HAP-1 (cell line): ENCODE results near the gene KDM1A.
"Not testable (repeated sequence)": the region's sequence is repeated elsewhere in the genome, so short reads cannot be mapped to it uniquely, and the experiment has no call there.

Experiments
- DNase-seq, 2 experiments: peaks; one replicate each; pipeline ENCODE4 v3.0.0-alpha.2; 2016 to 2020; ENCODE audit warnings: low spot score in 2 of 2
- H3K27me3 ChIP-seq: fragments of 250-450 bp; sonication (Bioruptor Pico); 2 replicates; pipeline ENCODE4 v1.5.1; 2020; ENCODE audit warnings: low read depth, mild to moderate bottlenecking, moderate library complexity
- H3K36me3 ChIP-seq: fragments of 250-450 bp; sonication (Bioruptor Pico); replicated peaks from 2 replicates; pipeline ENCODE4 v1.5.1; 2020; ENCODE audit warnings: mild to moderate bottlenecking
- H3K4me1 ChIP-seq: fragments of 250-450 bp; sonication (Bioruptor Pico); 2 replicates; pipeline ENCODE4 v1.5.1; 2020; ENCODE audit warnings: mild to moderate bottlenecking
- H3K4me3 ChIP-seq: fragments of 250-450 bp; sonication (Bioruptor Pico); 2 replicates; pipeline ENCODE4 v1.5.1; 2020; ENCODE audit warnings: mild to moderate bottlenecking, moderate library complexity
- H3K9me3 ChIP-seq: fragments of 250-450 bp; sonication (Bioruptor Pico); 2 replicates; pipeline ENCODE4 v1.5.1; 2020; ENCODE audit warnings: mild to moderate bottlenecking, moderate library complexity
- in situ Hi-C: fragments of 300-500 bp; cut with MboI; formaldehyde crosslinking; loops from 3 replicates; pipeline ENCODE4 v1.14.3; 2020; ENCODE audit warnings: low sequenced_read_pairs, inconsistent platforms, mixed read lengths

The KDM1A gene

DNA sequence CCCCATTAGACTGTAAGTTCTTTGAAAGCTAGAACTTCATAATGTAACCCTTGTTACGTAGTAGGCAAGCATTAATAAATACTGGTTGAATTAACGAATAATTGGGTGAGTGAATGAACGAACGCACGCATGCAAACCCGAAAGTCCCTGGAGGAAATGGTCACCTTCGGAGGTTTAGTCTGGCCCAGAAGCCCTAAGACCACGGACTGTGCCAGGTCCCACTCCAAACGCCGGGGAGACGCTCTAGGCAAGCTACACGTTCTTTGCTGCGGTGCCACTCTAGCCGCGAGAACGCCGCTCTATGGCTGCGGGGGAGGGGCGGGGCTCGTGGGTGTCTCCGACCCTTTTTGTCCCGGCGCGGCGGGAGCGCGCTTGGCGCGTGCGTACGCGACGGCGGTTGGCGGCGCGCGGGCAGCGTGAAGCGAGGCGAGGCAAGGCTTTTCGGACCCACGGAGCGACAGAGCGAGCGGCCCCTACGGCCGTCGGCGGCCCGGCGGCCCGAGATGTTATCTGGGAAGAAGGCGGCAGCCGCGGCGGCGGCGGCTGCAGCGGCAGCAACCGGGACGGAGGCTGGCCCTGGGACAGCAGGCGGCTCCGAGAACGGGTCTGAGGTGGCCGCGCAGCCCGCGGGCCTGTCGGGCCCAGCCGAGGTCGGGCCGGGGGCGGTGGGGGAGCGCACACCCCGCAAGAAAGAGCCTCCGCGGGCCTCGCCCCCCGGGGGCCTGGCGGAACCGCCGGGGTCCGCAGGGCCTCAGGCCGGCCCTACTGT is at the start of gene KDM1A:
KDM1A (plus strand) TSS at position 375 of the 769 bp plus-strand sequence; CDS start at position 504, 129 bp downstream.
- H3K9me3 ChIP-seq, result peaks cover 11% of the 10 kb centered on the region; the same call in 1 of the 2 replicates
- 0 out of 2 replicates have a peak, but pooled peaks cover 2% of the 10 kb centered on the region for H3K36me3 ChIP-seq
- peak within 1 kb of the TSS; percentile 89 for H3K4me3 ChIP-seq
- in situ Hi-C loops, result no loop called here
- peak; percentile 93 to 98 for DNase-seq
- peaks cover 9% of the 10 kb centered on the region for H3K4me1 ChIP-seq
- H3K27me3 ChIP-seq, result no peaks in the 10 kb centered on the region

GRCh38 chr1:22970096-22970495 is 49.2 kb upstream of the KDM1A start:
- Histone ChIP-seq H3K4me3 (no peak overlapping the region), H3K9me3 (no peaks in the 10 kb centered on the region; the same call in 1 of the 2 replicates), H3K27me3 (peaks cover 26% of the 10 kb centered on the region), H3K4me1 (no peaks in the 10 kb centered on the region), H3K36me3 (no peaks in the 10 kb centered on the region)
- no peak for DNase-seq
- in situ Hi-C loops, result loop anchor here (10.0 kb wide), 1 partner anchor 115 kb away; no protein-coding TSS in a partner anchor

DNA sequence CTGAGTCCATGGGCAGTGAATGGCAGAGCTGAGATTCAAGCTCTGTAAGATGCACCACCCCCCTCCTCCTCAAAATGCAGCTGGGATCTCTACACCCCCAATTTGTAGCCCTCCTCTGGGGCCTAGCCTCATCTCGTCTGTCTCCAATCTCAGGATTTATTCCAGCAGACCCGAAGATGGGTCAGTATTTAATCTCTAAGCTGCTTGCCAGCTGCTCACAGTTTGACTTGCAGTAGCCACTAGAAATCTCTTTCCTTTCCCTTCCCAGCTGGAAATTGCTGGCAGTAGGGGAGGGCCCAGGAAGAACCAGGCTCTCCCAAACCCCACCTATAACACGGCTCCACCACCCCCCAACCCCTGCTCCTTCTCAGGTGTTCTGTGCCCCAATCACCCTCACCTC is 48.1 kb upstream of the KDM1A start:
- no peak for DNase-seq
- Histone ChIP-seq H3K27me3 (peaks cover 26% of the 10 kb centered on the region), H3K9me3 (no peaks in the 10 kb centered on the region; the same call in 1 of the 2 replicates), H3K4me3 (no peak overlapping the region), H3K36me3 (no peaks in the 10 kb centered on the region), H3K4me1 (no peaks in the 10 kb centered on the region)
- in situ Hi-C loops, result loop anchor here (10.0 kb wide), 1 partner anchor 114 kb away; no protein-coding TSS in a partner anchor

DNA sequence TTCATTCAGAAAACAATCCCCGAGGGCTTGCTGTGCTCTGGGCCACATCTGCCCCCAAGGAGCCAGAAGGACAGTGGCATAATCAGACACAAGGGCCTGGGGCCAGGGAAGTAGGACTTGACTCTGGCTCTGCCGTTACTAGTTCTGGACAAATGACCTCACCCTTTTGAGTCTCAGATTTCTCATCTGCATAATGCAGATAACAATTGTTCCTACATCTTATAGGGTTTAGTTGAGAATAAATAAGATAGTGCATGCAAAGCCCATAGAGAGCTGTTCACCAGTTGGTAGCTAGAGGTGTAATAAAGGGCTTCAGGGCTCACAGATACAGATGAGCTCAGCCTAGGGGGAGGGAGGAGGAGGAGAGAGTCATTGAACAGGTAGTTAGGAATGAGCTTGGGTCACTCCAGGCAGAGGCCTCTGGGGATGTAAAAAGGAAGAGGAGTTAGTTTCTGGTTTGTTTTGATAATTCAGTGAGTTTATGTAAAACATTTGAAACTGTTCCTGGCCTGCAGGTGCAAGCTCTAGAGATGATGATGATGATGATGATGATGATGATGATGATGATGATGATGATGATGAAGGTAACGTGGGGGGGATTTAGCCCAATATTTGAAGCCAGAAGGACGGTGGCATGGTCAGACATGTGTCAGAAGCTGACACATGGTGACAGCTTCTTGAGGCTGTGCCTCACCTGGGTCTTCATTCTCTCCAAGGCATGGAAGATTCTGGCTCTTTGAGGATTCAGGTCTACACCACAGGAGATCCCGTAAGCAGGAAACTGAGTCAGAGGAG is 47.5 kb upstream of the KDM1A start:
- in situ Hi-C loops, result loop anchor here (10.0 kb wide), 1 partner anchor 113 kb away; no protein-coding TSS in a partner anchor
- no peaks in the 10 kb centered on the region; the same call in 1 of the 2 replicates for H3K9me3 ChIP-seq
- peaks cover 26% of the 10 kb centered on the region for H3K27me3 ChIP-seq
- no peaks in the 10 kb centered on the region for H3K4me1 ChIP-seq
- no peaks in the 10 kb centered on the region for H3K36me3 ChIP-seq
- no peak overlapping the region for H3K4me3 ChIP-seq
- no peak for DNase-seq

- Histone ChIP-seq H3K36me3 (no peaks in the 10 kb centered on the region), H3K9me3 (no peaks in the 10 kb centered on the region), H3K4me3 (no peak within 1 kb of the TSS), H3K27me3 (peaks cover 25% of the 10 kb centered on the region), H3K4me1 (no peaks in the 10 kb centered on the region)
- DNase-seq, result no peak
- in situ Hi-C loops, result loop anchor here (10.0 kb wide), 1 partner anchor 112 kb away; no protein-coding TSS in a partner anchor
Observed at GRCh38 chr1:22972760-22973159, 46.5 kb upstream of the KDM1A start, which contains the start of gene LACTBL1. Gene LACTBL1, minus strand, starts transcription at chr1:22972866. Its CDS starts 550 bp downstream, at chr1:22972316.

GRCh38 chr1:22975694-22976093 is 43.6 kb upstream of the KDM1A start:
- in situ Hi-C loops, result loop anchor here (5.0 to 10.0 kb wide), 2 partner anchors 109 to 217 kb away; no protein-coding TSS in a partner anchor
- DNase-seq, result no peak
- no peaks in the 10 kb centered on the region for H3K36me3 ChIP-seq
- no peaks in the 10 kb centered on the region; the same call in 1 of the 2 replicates for H3K27me3 ChIP-seq
- no peaks in the 10 kb centered on the region for H3K9me3 ChIP-seq
- H3K4me1 ChIP-seq, result no peaks in the 10 kb centered on the region
- no peak overlapping the region for H3K4me3 ChIP-seq

DNA sequence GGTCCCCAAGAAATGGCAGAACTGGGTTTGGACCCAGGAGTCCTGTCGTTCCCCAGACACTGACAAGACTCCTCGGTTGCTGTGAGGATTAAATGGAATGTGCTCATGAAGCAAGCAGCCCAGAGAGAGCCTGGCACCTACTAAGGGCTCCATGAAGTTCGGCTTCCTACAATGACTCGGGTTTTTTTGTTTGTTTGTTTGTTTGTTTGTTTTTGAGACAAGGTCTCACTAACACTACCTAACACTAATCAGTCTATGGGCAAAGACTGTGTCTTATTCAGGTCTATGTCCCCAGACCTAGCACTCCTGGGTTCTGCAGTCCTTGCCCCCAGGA is 43.2 kb upstream of the KDM1A start:
- in situ Hi-C loops, result loop anchor here (5.0 to 10.0 kb wide), 2 partner anchors 109 to 216 kb away; no protein-coding TSS in a partner anchor

GRCh38 chr1:22976461-22977243 is 42.6 kb upstream of the KDM1A start:
- no peaks in the 10 kb centered on the region for H3K9me3 ChIP-seq
- no peaks in the 10 kb centered on the region for H3K4me1 ChIP-seq
- no peaks in the 10 kb centered on the region; the same call in 1 of the 2 replicates for H3K27me3 ChIP-seq
- no peak overlapping the region for H3K4me3 ChIP-seq
- DNase-seq, result peak; percentile 78 to 86
- no peaks in the 10 kb centered on the region for H3K36me3 ChIP-seq
- in situ Hi-C loops, result loop anchor here (5.0 to 10.0 kb wide), 2 partner anchors 108 to 216 kb away; no protein-coding TSS in a partner anchor

More for the DNA sequence above, 43.2 kb upstream of the KDM1A start:
- DNase-seq, result no peak
- no peak overlapping the region for H3K4me3 ChIP-seq
- H3K4me1 ChIP-seq, result no peaks in the 10 kb centered on the region
- H3K27me3 ChIP-seq, result no peaks in the 10 kb centered on the region; the same call in 1 of the 2 replicates
- no peaks in the 10 kb centered on the region for H3K36me3 ChIP-seq
- H3K9me3 ChIP-seq, result no peaks in the 10 kb centered on the region

GRCh38 chr1:22978299-22978698 is 41.0 kb upstream of the KDM1A start:
- no peak for DNase-seq

DNA sequence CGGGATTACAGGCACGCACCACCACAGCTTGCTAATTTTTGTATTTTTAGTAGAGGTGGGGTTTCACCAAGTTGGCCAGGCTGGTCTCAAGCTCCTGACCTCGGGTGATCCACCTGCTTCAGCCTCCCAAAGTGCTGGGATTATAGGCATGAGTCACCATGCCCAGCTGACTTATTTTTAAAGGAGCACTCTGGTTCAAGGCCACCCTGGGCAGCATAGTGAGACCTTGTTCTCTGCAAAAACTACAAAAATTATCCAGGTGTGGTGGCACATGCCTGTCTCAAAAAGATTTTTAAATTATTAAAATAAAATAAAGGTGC is 38.8 kb upstream of the KDM1A start:
- in situ Hi-C loops, H3K36me3 ChIP-seq, DNase-seq, H3K4me3 ChIP-seq, H3K27me3 ChIP-seq, H3K9me3 ChIP-seq, H3K4me1 ChIP-seq: not testable (repeated sequence)

More at GRCh38 chr1:22978299-22978698, 41.0 kb upstream of the KDM1A start:
- H3K4me1 ChIP-seq, result no peaks in the 10 kb centered on the region
- H3K4me3 ChIP-seq, result no peak overlapping the region
- in situ Hi-C loops, result loop anchor here (5.0 to 10.0 kb wide), 2 partner anchors 107 to 214 kb away; no protein-coding TSS in a partner anchor
- H3K9me3 ChIP-seq, result no peaks in the 10 kb centered on the region
- no peaks in the 10 kb centered on the region for H3K36me3 ChIP-seq
- H3K27me3 ChIP-seq, result no peaks in the 10 kb centered on the region

GRCh38 chr1:22983944-22984343 is 35.3 kb upstream of the KDM1A start:
- in situ Hi-C loops, result no loop called here

DNA sequence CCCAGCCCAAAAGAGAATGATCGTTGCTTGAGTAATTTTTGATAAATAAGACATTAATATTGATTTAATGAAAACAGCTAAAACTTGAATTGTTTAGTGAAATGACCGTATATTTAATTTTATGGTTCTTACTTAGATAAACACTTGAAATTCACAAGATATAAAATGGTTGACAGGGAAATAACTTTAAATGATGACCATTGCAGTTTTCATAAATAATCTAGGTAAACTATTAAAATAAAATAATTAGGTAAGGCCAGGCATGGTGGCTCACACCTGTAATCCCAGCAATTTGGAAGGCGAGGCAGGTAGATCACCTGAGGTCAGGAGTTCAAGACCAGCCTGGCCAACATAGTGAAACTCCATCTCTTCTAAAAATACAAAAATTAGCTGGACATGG is 26.9 kb upstream of the KDM1A start:
- H3K4me1 ChIP-seq, in situ Hi-C loops, H3K4me3 ChIP-seq, H3K36me3 ChIP-seq, H3K27me3 ChIP-seq, DNase-seq: not testable (repeated sequence)
- H3K9me3 ChIP-seq, result peaks cover 17% of the 10 kb centered on the region; the same call in 1 of the 2 replicates

More at GRCh38 chr1:22983944-22984343, 35.3 kb upstream of the KDM1A start:
- Histone ChIP-seq H3K36me3 (no peaks in the 10 kb centered on the region), H3K9me3 (no peaks in the 10 kb centered on the region), H3K4me1 (no peaks in the 10 kb centered on the region), H3K4me3 (no peak overlapping the region), H3K27me3 (no peaks in the 10 kb centered on the region)
- DNase-seq, result no peak
